ENCODE measurements around the gene DOCK8.

- TF ChIP-seq HIVEP1 (CRISPR knock-in tag; IDR thresholded peaks at IDR 0.05) (no peak), JUNB (CRISPR knock-in tag; IDR thresholded peaks at IDR 0.05; ENCODE audit: borderline replicate concordance) (no peak), ZNF800 (CRISPR knock-in tag; IDR thresholded peaks at IDR 0.05) (no peak), ZBTB34 (CRISPR knock-in tag; IDR thresholded peaks at IDR 0.05) (no peak), ZNF430 (CRISPR knock-in tag; IDR thresholded peaks at IDR 0.05) (no peak), ZBTB4 (CRISPR knock-in tag; IDR thresholded peaks at IDR 0.05; ENCODE audit: borderline replicate concordance) (no peak), ZZZ3 (CRISPR knock-in tag; IDR thresholded peaks at IDR 0.05; ENCODE audit: borderline replicate concordance) (no peak), MAX (IDR thresholded peaks at IDR 0.05) (no peak), KAT8 (CRISPR knock-in tag; IDR thresholded peaks at IDR 0.05) (no peak), TBP (CRISPR knock-in tag; IDR thresholded peaks at IDR 0.05) (no peak), ZNF83 (CRISPR knock-in tag; IDR thresholded peaks at IDR 0.05; ENCODE audit: borderline replicate concordance) (no peak)
These were observed 157.5 kb downstream of the DOCK8 start for GRCh38 chr9:372128-372527.
